Raji (cell line): ENCODE measurements around the gene EIF5A.

Experiments
- POLR2A ChIP-seq: IDR thresholded peaks from 2 replicates; pipeline ENCODE4 v1.6.1; 2011; ENCODE audit warnings: low read depth, low read length, control low read depth; ENCODE audit not compliant: insufficient read depth

EIF5A gene

GRCh38 chr17:7306911-7307685 is at the start of gene EIF5A:
TSS of gene EIF5A (plus strand) at chr17:7307628. CDS start at chr17:7309636, 2,008 bp downstream.
- TF ChIP-seq POLR2A = peak; percentile 84

- TF ChIP-seq POLR2A = no peak
Observed at GRCh38 chr17:7258731-7259554, 48.5 kb upstream of the EIF5A start.

GRCh38 chr17:7259555-7259889 is 47.9 kb upstream of the EIF5A start:
- TF ChIP-seq POLR2A = no peak

GRCh38 chr17:7260151-7260550 is 47.3 kb upstream of the EIF5A start:
- TF ChIP-seq POLR2A = no peak

- TF ChIP-seq POLR2A = no peak
Observed at GRCh38 chr17:7260651-7261378, 46.6 kb upstream of the EIF5A start.

- no peak for TF ChIP-seq POLR2A
Observed at GRCh38 chr17:7261379-7262191, 45.8 kb upstream of the EIF5A start.

GRCh38 chr17:7262192-7262934 is 45.1 kb upstream of the EIF5A start, which contains the start of gene CLDN7:
TSS of gene CLDN7 (minus strand) at chr17:7262478. CDS start at chr17:7262043, 435 bp downstream.
- TF ChIP-seq POLR2A = no peak

GRCh38 chr17:7262935-7263800 is 44.3 kb upstream of the EIF5A start:
- no peak for TF ChIP-seq POLR2A

- no peak for TF ChIP-seq POLR2A
Observed at GRCh38 chr17:7263801-7264078, 43.7 kb upstream of the EIF5A start.

- no peak for TF ChIP-seq POLR2A
Observed at GRCh38 chr17:7266784-7267183, 40.6 kb upstream of the EIF5A start.

GRCh38 chr17:7279448-7279847 is 28.0 kb upstream of the EIF5A start:
- TF ChIP-seq POLR2A = no peak

- TF ChIP-seq POLR2A = peak; percentile 35; the same call in 1 of the 2 replicates
Observed at GRCh38 chr17:7280519-7281073, 26.8 kb upstream of the EIF5A start.
